Neural cell (in vitro differentiated cells): Measurements from ENCODE around the gene SLC8A1. TPM values are rescaled to one million over a fixed set of nuclear protein-coding genes. Genes with fewer than 3 reads are reported as not detected.

ENCODE experiments used
- H2AFZ ChIP-seq: fragments of 200-600, 300-800 bp; sonication (generic), shearing (Covaris generic); 2 replicates; pipeline ENCODE4 v1.6.0; 2014; ENCODE audit warnings: low read depth, mild to moderate bottlenecking, antibody characterized with exemption, low read length, moderate library complexity
- H3F3A ChIP-seq: fragments of 200-600 bp; shearing (Covaris generic); 2 replicates; pipeline ENCODE4 v1.6.1; 2016; ENCODE audit warnings: mild to moderate bottlenecking, moderate library complexity, mixed read lengths, antibody characterized with exemption, low read length; ENCODE audit not compliant: insufficient read depth, poor library complexity, severe bottlenecking
- H3K27ac ChIP-seq: fragments of 200-600, 300-800 bp; sonication (generic), shearing (Covaris generic); 2 replicates; pipeline ENCODE4 v1.5.1; 2014; ENCODE audit warnings: mild to moderate bottlenecking, low read length, moderate library complexity
- H3K27me3 ChIP-seq: fragments of 300-800, 200-600 bp; sonication (generic), shearing (Covaris generic); 2 replicates; pipeline ENCODE4 v1.6.0; 2014; ENCODE audit warnings: mild to moderate bottlenecking, low read depth, low read length, moderate library complexity; ENCODE audit not compliant: insufficient read depth
- H3K36me3 ChIP-seq: fragments of 300-800, 200-600 bp; sonication (generic), shearing (Covaris generic); 2 replicates; pipeline ENCODE4 v1.5.1; 2014; ENCODE audit warnings: mild to moderate bottlenecking, antibody characterized with exemption, low read length, moderate library complexity; ENCODE audit not compliant: insufficient read depth
- H3K4me2 ChIP-seq: fragments of 300-800, 200-600 bp; sonication (generic), shearing (Covaris generic); 2 replicates; pipeline ENCODE4 v1.6.0; 2014; ENCODE audit warnings: mild to moderate bottlenecking, low read length
- H3K4me3 ChIP-seq: fragments of 300-800, 200-600 bp; sonication (generic), shearing (Covaris generic); 2 replicates; pipeline ENCODE4 v1.5.1; 2014; ENCODE audit warnings: mild to moderate bottlenecking, low read length, moderate library complexity
- H3K79me2 ChIP-seq: fragments of 200-600 bp; shearing (Covaris generic); replicated peaks from 2 replicates; pipeline ENCODE4 v1.6.0; 2014; ENCODE audit warnings: mild to moderate bottlenecking, low read length, moderate library complexity; ENCODE audit not compliant: insufficient read depth
- H3K9ac ChIP-seq: fragments of 300-800, 200-600 bp; sonication (generic), shearing (Covaris generic); 2 replicates; pipeline ENCODE4 v1.6.1; 2016; ENCODE audit warnings: mild to moderate bottlenecking, low read length, mixed read lengths
- H3K9me2 ChIP-seq: fragments of 200-600 bp; shearing (Covaris generic); 2 replicates; pipeline ENCODE4 v1.6.1; 2016; ENCODE audit warnings: mild to moderate bottlenecking, low read length, mixed read lengths; ENCODE audit not compliant: insufficient read depth
- H3K9me3 ChIP-seq: fragments of 200-600, 300-800 bp; sonication (generic), shearing (Covaris generic); 2 replicates; pipeline ENCODE4 v1.6.1; 2016; ENCODE audit warnings: mild to moderate bottlenecking, mixed run types, low read length, moderate library complexity, mixed read lengths
- H4K20me1 ChIP-seq: fragments of 200-600 bp; shearing (Covaris generic); 2 replicates; pipeline ENCODE4 v1.6.1; 2016; ENCODE audit warnings: mild to moderate bottlenecking, mixed run types; ENCODE audit not compliant: insufficient read depth
- EP300 ChIP-seq: fragments of 450-650 bp; conservative IDR thresholded peaks from 2 replicates; pipeline ENCODE4 v1.6.1; 2014; ENCODE audit warnings: antibody characterized with exemption, mild to moderate bottlenecking, moderate library complexity; ENCODE audit not compliant: poor library complexity, severe bottlenecking
- EZH2 ChIP-seq: fragments of 200-600, 300-800 bp; shearing (Covaris generic), sonication (generic); IDR thresholded peaks from 2 replicates; pipeline ENCODE4 v1.6.1; 2014; ENCODE audit warnings: antibody characterized with exemption, low read length, borderline replicate concordance, mild to moderate bottlenecking; ENCODE audit not compliant: insufficient read depth, poor library complexity, severe bottlenecking
- MXI1 ChIP-seq: fragments of 450-650 bp; conservative IDR thresholded peaks from 2 replicates; pipeline ENCODE4 v1.6.1; 2014; ENCODE audit warnings: antibody characterized with exemption, mild to moderate bottlenecking; ENCODE audit not compliant: poor library complexity, severe bottlenecking
- POLR2AphosphoS5 ChIP-seq: IDR thresholded peaks from 2 replicates; pipeline ENCODE4 v1.6.1; 2012
- RAD21 ChIP-seq: fragments of 450-650 bp; conservative IDR thresholded peaks from 2 replicates; pipeline ENCODE4 v1.6.1; 2014; ENCODE audit warnings: antibody characterized with exemption, mild to moderate bottlenecking, moderate library complexity
- SMC3 ChIP-seq: fragments of 450-650 bp; conservative IDR thresholded peaks from 2 replicates; pipeline ENCODE4 v1.6.1; 2014; ENCODE audit warnings: antibody characterized with exemption, mild to moderate bottlenecking, moderate library complexity; ENCODE audit not compliant: poor library complexity
- polyA plus RNA-seq: library from polyadenylated mRNA; depleted of rRNA; stranded (reverse); fragments of >200 nt; gene quantifications from 2 replicates; pipeline ENCODE4 v1.2.3, GENCODE V29; 2014
- TF ChIP-seq, protein P1 (sequence below): fragments of 450-650 bp; IDR thresholded peaks from 2 replicates; pipeline ENCODE4 v1.5.1; 2014; ENCODE audit warnings: antibody characterized with exemption, mild to moderate bottlenecking, moderate library complexity; ENCODE audit not compliant: poor library complexity, severe bottlenecking
- TF ChIP-seq, protein P2 (sequence below): IDR thresholded peaks from 2 replicates; pipeline ENCODE4 v1.6.1; 2012; ENCODE audit warnings: borderline replicate concordance

Gene SLC8A1
- polyA plus RNA-seq, 1 donor from 2014 or later, result 18.7 TPM

DNA sequence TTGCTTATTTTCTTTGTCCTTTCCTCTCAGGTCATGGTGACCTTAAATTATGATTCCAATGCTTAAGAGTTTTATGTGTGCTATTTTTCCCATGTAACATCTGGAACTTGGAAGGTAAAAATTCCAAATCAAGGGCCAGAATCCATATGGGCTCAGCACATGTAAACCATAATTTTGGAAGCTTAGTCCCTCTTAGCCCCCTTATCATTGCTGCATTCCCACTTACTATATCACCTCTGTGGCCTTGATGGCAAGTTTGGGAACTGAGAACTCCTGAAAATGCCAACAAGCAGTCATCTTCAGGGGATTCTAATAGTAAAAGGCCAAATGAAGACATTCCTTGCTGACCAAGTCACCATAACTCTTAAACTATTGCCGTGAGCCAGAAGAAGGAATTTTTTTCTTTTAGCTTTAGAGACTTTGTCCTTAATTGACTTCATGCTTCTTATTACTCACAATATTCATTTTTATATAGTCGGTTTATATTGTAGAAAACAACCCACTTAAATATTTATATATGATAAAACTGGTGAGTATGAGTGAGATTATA is 251.4 kb downstream of the SLC8A1 start:
- no peaks in the 10 kb centered on the region for H3K36me3 ChIP-seq
- H2AFZ ChIP-seq, result no peak overlapping the region
- no peak overlapping the region for H3K4me2 ChIP-seq
- no peaks in the 10 kb centered on the region for H3K27me3 ChIP-seq
- H3K4me3 ChIP-seq, result no peak overlapping the region
- no peaks in the 10 kb centered on the region for H3F3A ChIP-seq
- H3K79me2 ChIP-seq, result no peaks in the 10 kb centered on the region
- H3K9me3 ChIP-seq, result no peaks in the 10 kb centered on the region
- no peak overlapping the region for H3K9ac ChIP-seq
- no peaks in the 10 kb centered on the region for H4K20me1 ChIP-seq
- H3K9me2 ChIP-seq, result no peaks in the 10 kb centered on the region
- H3K27ac ChIP-seq, result no peak overlapping the region
- TF ChIP-seq EP300, result no peak
- TF ChIP-seq, protein P1, sequence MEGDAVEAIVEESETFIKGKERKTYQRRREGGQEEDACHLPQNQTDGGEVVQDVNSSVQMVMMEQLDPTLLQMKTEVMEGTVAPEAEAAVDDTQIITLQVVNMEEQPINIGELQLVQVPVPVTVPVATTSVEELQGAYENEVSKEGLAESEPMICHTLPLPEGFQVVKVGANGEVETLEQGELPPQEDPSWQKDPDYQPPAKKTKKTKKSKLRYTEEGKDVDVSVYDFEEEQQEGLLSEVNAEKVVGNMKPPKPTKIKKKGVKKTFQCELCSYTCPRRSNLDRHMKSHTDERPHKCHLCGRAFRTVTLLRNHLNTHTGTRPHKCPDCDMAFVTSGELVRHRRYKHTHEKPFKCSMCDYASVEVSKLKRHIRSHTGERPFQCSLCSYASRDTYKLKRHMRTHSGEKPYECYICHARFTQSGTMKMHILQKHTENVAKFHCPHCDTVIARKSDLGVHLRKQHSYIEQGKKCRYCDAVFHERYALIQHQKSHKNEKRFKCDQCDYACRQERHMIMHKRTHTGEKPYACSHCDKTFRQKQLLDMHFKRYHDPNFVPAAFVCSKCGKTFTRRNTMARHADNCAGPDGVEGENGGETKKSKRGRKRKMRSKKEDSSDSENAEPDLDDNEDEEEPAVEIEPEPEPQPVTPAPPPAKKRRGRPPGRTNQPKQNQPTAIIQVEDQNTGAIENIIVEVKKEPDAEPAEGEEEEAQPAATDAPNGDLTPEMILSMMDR, result no peak

DNA sequence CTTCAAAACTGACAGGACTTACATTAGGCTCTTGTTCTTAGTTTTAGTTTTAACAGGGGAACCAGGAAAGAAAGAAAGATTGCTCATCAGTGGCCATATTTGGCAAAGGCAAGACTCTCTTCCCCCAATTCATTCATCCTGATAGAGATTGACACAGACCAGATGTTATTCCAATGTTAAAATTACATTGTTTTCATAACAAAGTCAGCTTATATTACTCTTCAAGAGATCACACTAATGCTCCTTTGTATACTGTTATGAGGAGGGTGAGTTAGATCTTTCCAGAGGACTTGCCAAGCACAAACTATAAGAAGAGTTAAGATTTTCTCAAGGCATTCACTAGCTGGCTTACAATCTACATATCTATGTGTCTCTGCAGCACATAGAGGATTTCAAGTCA is 252.1 kb downstream of the SLC8A1 start:
- Histone ChIP-seq H3K4me2 (no peak overlapping the region), H3F3A (no peaks in the 10 kb centered on the region), H3K9me2 (no peaks in the 10 kb centered on the region), H3K79me2 (no peaks in the 10 kb centered on the region), H3K9me3 (no peaks in the 10 kb centered on the region), H3K9ac (no peak overlapping the region), H2AFZ (no peak overlapping the region), H3K4me3 (no peak overlapping the region), H3K27ac (no peak overlapping the region), H4K20me1 (no peaks in the 10 kb centered on the region), H3K27me3 (no peaks in the 10 kb centered on the region), H3K36me3 (no peaks in the 10 kb centered on the region)
- TF ChIP-seq, protein P1, result no peak
- TF ChIP-seq POLR2AphosphoS5, result no peak
- no peak for TF ChIP-seq MXI1
- TF ChIP-seq EZH2, result no peak
- TF ChIP-seq, protein P2, sequence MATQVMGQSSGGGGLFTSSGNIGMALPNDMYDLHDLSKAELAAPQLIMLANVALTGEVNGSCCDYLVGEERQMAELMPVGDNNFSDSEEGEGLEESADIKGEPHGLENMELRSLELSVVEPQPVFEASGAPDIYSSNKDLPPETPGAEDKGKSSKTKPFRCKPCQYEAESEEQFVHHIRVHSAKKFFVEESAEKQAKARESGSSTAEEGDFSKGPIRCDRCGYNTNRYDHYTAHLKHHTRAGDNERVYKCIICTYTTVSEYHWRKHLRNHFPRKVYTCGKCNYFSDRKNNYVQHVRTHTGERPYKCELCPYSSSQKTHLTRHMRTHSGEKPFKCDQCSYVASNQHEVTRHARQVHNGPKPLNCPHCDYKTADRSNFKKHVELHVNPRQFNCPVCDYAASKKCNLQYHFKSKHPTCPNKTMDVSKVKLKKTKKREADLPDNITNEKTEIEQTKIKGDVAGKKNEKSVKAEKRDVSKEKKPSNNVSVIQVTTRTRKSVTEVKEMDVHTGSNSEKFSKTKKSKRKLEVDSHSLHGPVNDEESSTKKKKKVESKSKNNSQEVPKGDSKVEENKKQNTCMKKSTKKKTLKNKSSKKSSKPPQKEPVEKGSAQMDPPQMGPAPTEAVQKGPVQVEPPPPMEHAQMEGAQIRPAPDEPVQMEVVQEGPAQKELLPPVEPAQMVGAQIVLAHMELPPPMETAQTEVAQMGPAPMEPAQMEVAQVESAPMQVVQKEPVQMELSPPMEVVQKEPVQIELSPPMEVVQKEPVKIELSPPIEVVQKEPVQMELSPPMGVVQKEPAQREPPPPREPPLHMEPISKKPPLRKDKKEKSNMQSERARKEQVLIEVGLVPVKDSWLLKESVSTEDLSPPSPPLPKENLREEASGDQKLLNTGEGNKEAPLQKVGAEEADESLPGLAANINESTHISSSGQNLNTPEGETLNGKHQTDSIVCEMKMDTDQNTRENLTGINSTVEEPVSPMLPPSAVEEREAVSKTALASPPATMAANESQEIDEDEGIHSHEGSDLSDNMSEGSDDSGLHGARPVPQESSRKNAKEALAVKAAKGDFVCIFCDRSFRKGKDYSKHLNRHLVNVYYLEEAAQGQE, result no peak
- TF ChIP-seq SMC3, result no peak
- no peak for TF ChIP-seq EP300
- no peak for TF ChIP-seq RAD21
